AG09319 (cell line): ENCODE data around the gene CDC42SE2.

Source experiments
- DNase-seq: peaks from one replicate; pipeline ENCODE4 v3.0.0-alpha.2; 2010; ENCODE audit warnings: low read depth; ENCODE audit errors: extremely low read depth
- TF ChIP-seq, protein P1 (sequence below): IDR thresholded peaks from 2 replicates; pipeline ENCODE4 v1.5.1; 2011; ENCODE audit warnings: low read depth, mild to moderate bottlenecking, inconsistent platforms, low read length, moderate library complexity

CDC42SE2 gene

DNA sequence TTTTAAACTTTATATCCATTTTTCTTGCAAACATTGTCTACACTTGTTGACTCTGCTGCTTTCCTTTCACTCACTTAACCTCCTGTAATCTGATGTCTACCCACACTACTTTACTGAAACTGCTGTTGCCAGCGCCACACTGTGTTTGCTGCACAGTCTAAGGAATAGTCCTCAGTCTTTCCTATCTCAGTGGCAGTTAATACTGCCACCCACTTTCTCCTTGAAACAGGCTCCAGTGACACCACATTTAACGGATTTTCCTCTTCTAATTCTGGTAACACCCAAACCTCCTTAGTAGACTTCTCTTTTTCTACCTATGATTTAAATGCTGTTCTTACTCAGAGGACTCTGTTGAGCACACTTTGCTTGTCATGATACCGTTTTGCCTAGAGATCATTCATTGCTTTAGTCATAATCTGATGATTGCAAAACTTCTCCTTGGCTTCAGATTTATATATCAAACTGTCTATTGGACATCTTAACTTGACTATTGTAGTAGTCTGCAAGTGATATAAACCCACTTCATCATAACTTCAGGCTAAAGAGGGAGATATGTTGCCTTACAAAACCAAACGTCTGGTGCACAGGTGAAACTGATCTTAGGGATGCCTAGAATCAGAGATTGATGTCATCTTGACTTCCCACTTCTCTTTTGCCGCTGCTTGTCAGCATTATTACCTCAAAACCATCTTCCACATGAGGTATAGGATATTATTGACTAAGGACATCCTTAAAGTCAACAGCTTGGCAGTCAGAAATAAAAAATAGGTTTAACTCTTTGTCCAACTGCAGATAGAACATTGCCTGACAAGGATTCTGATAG lies 94.1 kb downstream of the CDC42SE2 start:
- no peak for DNase-seq

DNA sequence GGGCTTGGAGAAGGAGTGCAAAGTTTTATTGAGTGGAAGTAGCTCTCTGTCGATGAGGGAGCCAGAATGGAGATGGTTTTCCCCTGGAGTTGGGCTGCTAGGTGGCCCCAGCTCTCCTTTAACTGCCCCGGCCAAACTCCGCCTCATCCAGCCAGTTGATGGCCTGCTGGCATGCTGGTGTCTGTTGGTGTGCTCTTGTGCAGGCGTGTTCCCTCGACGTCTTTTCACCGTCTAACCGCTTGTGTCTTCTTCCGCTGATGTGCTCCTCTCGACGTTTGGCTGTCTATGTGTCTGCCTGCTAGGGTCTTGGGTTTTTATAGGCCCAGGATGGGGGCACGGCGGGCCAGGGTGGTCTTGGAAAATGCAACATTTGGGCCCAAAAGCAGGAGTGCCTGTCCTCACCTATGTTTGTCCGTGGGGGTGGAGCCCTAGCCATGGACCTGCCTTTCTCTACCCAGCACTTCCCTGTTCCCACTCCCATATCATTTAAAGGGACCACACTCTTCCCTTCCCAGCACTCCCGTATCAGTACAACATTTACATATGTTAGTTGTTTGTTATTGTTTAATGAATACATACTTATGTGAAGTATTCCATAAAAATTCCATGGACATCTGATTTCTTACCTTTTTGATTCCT lies 97.9 kb downstream of the CDC42SE2 start:
- TF ChIP-seq, protein P1, sequence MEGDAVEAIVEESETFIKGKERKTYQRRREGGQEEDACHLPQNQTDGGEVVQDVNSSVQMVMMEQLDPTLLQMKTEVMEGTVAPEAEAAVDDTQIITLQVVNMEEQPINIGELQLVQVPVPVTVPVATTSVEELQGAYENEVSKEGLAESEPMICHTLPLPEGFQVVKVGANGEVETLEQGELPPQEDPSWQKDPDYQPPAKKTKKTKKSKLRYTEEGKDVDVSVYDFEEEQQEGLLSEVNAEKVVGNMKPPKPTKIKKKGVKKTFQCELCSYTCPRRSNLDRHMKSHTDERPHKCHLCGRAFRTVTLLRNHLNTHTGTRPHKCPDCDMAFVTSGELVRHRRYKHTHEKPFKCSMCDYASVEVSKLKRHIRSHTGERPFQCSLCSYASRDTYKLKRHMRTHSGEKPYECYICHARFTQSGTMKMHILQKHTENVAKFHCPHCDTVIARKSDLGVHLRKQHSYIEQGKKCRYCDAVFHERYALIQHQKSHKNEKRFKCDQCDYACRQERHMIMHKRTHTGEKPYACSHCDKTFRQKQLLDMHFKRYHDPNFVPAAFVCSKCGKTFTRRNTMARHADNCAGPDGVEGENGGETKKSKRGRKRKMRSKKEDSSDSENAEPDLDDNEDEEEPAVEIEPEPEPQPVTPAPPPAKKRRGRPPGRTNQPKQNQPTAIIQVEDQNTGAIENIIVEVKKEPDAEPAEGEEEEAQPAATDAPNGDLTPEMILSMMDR, result no peak
- DNase-seq, result no peak

More for the DNA sequence above, 94.1 kb downstream of the CDC42SE2 start:
- TF ChIP-seq, protein P1, result no peak

DNA sequence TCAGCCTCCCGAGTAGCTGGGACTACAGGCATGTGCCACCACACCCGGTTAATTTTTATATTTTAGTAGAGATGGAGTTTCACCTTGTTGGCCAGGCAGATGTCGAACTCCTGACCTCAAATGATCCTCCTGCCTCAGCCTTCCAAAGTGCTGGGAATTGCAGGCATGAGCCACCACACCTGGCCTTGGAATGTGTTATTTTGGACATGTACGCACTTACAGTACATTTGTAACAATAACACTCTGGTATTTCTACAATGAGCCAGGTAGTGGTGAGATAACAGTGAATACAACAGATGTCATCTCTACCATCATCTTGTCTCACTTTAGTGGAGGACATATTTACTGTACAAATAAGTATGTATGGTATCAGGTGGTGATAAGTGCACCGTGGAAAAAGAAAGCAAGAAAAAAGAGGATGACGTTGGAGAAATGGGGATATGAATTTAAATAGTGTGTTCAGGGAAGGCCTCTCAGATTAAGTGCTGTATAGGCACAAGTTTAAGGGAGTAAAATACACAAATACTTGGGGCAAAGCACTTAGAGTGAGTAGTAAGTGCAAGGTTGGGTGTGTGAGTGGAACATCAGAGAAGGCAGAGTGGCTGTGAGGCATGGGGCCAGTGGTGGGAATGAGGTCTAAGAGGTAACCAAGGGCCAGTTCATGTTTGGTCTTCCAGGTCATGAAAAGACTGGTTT lies 100.1 kb downstream of the CDC42SE2 start:
- TF ChIP-seq, protein P1, result no peak
- DNase-seq, result no peak

DNA sequence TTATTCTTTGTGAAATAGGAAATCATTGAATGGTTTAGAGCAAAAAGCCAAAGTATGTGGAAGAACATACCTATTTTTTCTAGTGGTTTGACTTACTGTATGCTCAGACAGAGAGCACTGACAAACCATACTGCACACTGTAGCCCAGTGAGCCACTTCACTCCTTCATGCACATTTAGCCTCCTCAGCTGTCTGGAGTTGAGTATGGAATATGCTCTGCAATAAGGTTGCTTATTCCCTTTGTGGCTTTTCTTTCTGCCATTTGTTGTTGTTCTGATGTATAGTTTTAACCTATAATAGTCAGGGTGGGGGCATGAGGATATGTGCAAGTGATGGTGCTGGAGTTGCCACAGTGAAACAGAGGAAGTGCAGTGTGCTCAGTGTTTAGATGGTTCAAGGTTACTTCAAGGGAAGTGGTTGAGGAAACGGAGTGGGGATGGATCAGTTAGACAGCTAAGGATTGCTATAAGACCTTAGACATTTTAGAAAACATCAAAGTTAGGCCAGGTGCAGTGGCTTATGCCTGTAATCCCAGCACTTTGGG lies 100.7 kb downstream of the CDC42SE2 start:
- TF ChIP-seq, protein P1, result no peak
- DNase-seq, result no peak

DNA sequence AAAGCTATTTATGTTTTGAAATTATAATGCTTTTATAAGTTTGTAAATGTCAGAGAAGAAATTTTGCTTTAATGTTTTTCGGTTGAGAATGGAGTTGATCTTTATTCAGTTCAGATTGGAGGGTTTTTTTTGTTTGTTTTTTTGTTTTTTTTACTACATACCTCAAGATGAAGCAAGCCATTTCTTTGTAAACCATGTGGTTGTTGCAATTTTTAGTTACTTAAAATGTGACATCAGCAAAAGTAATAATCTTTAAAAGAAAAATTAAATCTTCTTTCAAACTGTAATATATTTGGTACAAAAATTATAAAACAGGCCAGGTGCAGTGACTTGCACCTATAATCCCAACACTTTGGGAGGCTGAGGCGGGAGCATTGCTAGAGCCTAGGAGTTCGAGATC lies 102.6 kb downstream of the CDC42SE2 start:
- TF ChIP-seq, protein P1, result no peak
- DNase-seq, result no peak

DNA sequence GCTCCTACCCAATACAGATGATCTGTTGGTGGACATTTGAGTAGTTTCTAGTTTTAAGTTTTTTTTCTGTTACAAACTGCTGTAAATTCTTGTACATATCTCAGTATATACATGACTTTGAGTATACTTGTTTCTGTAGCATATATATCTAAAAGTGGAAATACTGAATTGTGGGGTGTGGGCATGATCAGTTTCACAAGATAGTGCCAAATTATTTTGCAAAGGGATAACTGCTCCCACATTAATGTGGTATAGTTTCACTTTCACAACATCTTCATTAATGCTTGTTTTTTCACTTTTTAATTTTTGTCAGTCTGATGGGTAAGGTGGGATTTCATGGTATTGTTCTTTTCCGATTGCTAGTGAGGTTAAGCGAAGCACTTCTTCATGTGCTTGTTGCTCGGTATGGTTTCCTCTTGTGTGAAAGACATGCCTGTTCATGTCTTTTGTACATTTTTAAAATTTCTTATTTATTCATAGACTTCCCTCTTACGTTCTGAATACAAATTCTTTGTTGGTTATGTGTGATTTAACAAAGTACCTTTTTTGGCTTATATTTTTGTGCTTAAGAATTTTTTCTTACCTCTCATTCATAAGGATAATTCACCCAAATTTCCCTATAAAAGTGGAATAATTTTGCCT lies 103.5 kb downstream of the CDC42SE2 start:
- DNase-seq, result no peak
- TF ChIP-seq, protein P1, result no peak
